Osteocyte (in vitro differentiated cells): Measurements from ENCODE around the gene KIZ. TPM values are rescaled to one million over a fixed set of nuclear protein-coding genes. Genes with fewer than 3 reads are reported as not detected.

ENCODE experiments used
- DNase-seq: peaks from one replicate; pipeline ENCODE4 v3.0.0; 2021; ENCODE audit warnings: mixed read lengths; ENCODE audit not compliant: unreplicated experiment; ENCODE audit errors: extremely low spot score
- H3K27ac Mint-ChIP-seq: one replicate; pipeline ENCODE4 v1.8.0; 2021; ENCODE audit warnings: mild to moderate bottlenecking, mixed read lengths; ENCODE audit not compliant: unreplicated experiment
- H3K27me3 Mint-ChIP-seq: one replicate; pipeline ENCODE4 v1.8.0; 2021; ENCODE audit warnings: mixed read lengths; ENCODE audit not compliant: unreplicated experiment
- H3K36me3 Mint-ChIP-seq: one replicate; pipeline ENCODE4 v1.8.0; 2021; ENCODE audit warnings: mixed read lengths; ENCODE audit not compliant: unreplicated experiment
- H3K4me1 Mint-ChIP-seq: one replicate; pipeline ENCODE4 v1.8.0; 2021; ENCODE audit warnings: mixed read lengths; ENCODE audit not compliant: unreplicated experiment
- H3K4me3 Mint-ChIP-seq: one replicate; pipeline ENCODE4 v1.8.0; 2021; ENCODE audit warnings: mild to moderate bottlenecking, moderate library complexity, mixed read lengths; ENCODE audit not compliant: unreplicated experiment
- H3K9me3 Mint-ChIP-seq: one replicate; pipeline ENCODE4 v1.8.0; 2021; ENCODE audit warnings: mixed read lengths; ENCODE audit not compliant: unreplicated experiment
- CTCF ChIP-seq: fragments of 200-600 bp; sonication (generic); IDR thresholded peaks from 2 replicates; pipeline ENCODE4 v1.5.0; 2021; ENCODE audit warnings: antibody characterized with exemption, mild to moderate bottlenecking, moderate library complexity
- total RNA-seq: library from RNA; stranded (reverse); gene quantifications from 2 replicates; pipeline ENCODE4 v1.2.1, GENCODE V29; 2021

KIZ gene
- total RNA-seq, 1 donor from 2014 or later, result 21.2 TPM

- no peak overlapping the region for H3K4me3 Mint-ChIP-seq
- DNase-seq, result no peak
- H3K27ac Mint-ChIP-seq, result no peak overlapping the region
- no peak for TF ChIP-seq CTCF
- H3K4me1 Mint-ChIP-seq, result no peaks in the 10 kb centered on the region
- peaks cover 7% of the 10 kb centered on the region for H3K36me3 Mint-ChIP-seq
- H3K9me3 Mint-ChIP-seq, result no peaks in the 10 kb centered on the region
- no peaks in the 10 kb centered on the region for H3K27me3 Mint-ChIP-seq
Observed at GRCh38 chr20:21189761-21190523, 64.1 kb downstream of the KIZ start.

- no peak for DNase-seq
- no peaks in the 10 kb centered on the region for H3K4me1 Mint-ChIP-seq
- peaks cover 7% of the 10 kb centered on the region for H3K36me3 Mint-ChIP-seq
- H3K27ac Mint-ChIP-seq, result no peak overlapping the region
- H3K27me3 Mint-ChIP-seq, result no peaks in the 10 kb centered on the region
- no peak overlapping the region for H3K4me3 Mint-ChIP-seq
- H3K9me3 Mint-ChIP-seq, result no peaks in the 10 kb centered on the region
- TF ChIP-seq CTCF, result no peak
Observed at GRCh38 chr20:21190869-21191268, 65.0 kb downstream of the KIZ start.

GRCh38 chr20:21191839-21192238 lies 66.0 kb downstream of the KIZ start:
- no peaks in the 10 kb centered on the region for H3K27me3 Mint-ChIP-seq
- H3K4me1 Mint-ChIP-seq, result no peaks in the 10 kb centered on the region
- H3K27ac Mint-ChIP-seq, result no peak overlapping the region
- no peak overlapping the region for H3K4me3 Mint-ChIP-seq
- H3K9me3 Mint-ChIP-seq, result no peaks in the 10 kb centered on the region
- DNase-seq, result no peak
- TF ChIP-seq CTCF, result no peak
- peaks cover 6% of the 10 kb centered on the region for H3K36me3 Mint-ChIP-seq

- Mint-ChIP-seq H3K27ac (no peak overlapping the region), H3K4me3 (no peak overlapping the region), H3K9me3 (no peaks in the 10 kb centered on the region), H3K36me3 (peaks cover 7% of the 10 kb centered on the region), H3K4me1 (no peaks in the 10 kb centered on the region), H3K27me3 (no peaks in the 10 kb centered on the region)
- no peak for DNase-seq
- no peak for TF ChIP-seq CTCF
Observed at GRCh38 chr20:21202259-21202658, 76.4 kb downstream of the KIZ start.

- Mint-ChIP-seq H3K27me3 (no peaks in the 10 kb centered on the region), H3K9me3 (no peaks in the 10 kb centered on the region), H3K36me3 (peaks cover 7% of the 10 kb centered on the region), H3K4me3 (no peak overlapping the region), H3K4me1 (no peaks in the 10 kb centered on the region), H3K27ac (no peak overlapping the region)
- no peak for DNase-seq
- TF ChIP-seq CTCF, result no peak
Observed at GRCh38 chr20:21203088-21203656, 77.3 kb downstream of the KIZ start.
